UCSD-AML1 (cell line): ENCODE measurements around the gene ETV6.
A peak's percentile ranks its signal among the peaks of the same experiment; 100 is the strongest.

Experiments used
- DNase-seq: peaks from one replicate; lab custom pipeline; 2025; ENCODE audit not compliant: unreplicated experiment; lab: John Stamatoyannopoulos, UW

The ETV6 gene

DNA sequence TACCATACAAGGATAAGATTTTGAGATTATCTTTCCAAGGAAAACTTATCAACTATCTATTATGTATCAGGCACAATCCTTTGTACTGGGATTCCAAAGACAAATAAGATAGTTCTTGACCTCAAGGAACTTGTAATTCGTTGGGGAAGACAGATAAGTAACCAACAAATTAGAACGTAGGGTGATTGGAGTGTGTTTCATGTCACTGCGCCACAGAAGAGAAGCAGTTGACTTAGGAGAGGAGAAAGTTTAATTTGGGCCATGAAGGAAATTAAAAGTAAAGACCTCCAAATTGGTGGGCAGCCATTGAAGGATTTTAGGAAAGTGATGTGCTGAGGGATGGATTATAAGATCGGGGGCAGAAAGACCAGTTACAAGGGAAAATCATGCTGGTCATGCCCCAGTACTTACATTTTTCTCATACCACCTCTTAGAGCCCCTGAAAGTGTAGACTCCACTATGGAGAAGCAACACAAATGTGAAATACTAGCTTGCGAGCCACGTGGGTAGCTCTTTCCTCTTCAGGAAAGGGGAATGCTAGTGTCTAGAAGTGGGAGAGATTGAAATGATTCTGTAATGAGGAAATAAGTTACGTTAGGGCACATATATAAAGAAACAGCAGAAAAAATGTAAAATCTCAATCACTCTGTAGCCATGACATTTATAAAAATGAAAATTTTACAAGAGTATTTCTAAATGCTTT is 148.7 kb downstream of the ETV6 start:
- no peak for DNase-seq

- peak; percentile 82 for DNase-seq
Measured at GRCh38 chr12:11798856-11799501, 149.5 kb downstream of the ETV6 start.

GRCh38 chr12:11799502-11799873 is 150.0 kb downstream of the ETV6 start:
- DNase-seq = no peak

- peak; percentile 82 for DNase-seq
Measured at GRCh38 chr12:11801643-11802042, 152.2 kb downstream of the ETV6 start.

DNA sequence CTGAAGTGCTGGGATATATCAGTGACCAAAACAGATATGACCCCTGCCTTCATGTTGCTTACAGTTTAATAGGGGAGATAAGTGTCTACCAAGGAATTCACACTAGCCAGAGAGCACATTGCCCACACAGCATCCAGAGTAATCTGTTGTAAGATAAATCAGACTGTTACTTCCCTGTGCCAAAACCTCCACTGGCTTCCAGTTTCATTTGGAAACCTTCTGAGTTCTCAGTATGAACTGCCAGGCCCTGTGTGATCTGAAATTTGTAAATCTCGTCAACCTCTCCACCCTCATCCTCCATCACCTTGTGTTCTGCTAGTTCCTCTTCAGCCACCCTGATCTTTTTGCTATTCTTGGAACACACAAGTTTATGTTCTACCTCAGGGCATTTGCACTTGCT is 154.7 kb downstream of the ETV6 start:
- DNase-seq = no peak

GRCh38 chr12:11805043-11805442 is 155.6 kb downstream of the ETV6 start:
- no peak for DNase-seq

GRCh38 chr12:11805680-11806079 is 156.2 kb downstream of the ETV6 start:
- DNase-seq = no peak

GRCh38 chr12:11807458-11807857 is 158.0 kb downstream of the ETV6 start:
- no peak for DNase-seq

GRCh38 chr12:11808931-11809330 is 159.5 kb downstream of the ETV6 start:
- DNase-seq = no peak

GRCh38 chr12:11810206-11810545 is 160.7 kb downstream of the ETV6 start:
- no peak for DNase-seq

DNA sequence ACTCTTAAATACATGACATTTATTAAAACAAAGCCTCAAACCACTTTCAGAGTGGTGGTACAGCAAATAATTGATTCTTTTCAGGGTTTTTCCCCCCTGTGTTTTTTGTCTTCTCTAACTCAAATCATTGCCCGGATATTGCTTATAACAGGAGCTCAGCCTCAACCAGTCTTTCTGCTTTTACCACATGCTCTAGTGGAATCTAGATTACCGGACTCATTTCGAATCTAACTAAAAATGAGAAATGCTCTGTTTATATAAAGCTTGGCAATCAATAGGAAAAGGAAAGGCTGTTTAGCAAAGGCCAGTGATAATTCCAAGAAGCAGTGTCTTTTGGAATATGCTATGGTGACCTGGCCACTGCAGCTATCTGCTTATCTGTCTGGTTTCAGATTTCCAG is 161.5 kb downstream of the ETV6 start:
- no peak for DNase-seq

DNA sequence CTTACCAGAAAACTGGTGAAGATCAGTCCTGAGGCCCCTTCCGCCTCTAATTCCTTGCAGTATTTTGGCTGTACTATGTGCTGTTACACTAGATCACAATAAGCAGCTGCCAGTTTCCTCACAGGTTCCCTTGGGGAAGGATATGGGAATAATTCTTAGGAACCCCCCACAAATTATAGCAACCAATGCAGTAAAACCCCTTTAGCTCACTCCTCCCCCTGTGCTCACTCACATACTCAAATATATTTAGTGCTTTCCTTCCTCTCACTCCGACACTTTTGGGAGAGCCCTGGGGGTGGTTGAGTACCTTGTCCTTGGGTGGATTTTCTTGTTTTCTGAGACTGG is 162.7 kb downstream of the ETV6 start:
- no peak for DNase-seq

DNA sequence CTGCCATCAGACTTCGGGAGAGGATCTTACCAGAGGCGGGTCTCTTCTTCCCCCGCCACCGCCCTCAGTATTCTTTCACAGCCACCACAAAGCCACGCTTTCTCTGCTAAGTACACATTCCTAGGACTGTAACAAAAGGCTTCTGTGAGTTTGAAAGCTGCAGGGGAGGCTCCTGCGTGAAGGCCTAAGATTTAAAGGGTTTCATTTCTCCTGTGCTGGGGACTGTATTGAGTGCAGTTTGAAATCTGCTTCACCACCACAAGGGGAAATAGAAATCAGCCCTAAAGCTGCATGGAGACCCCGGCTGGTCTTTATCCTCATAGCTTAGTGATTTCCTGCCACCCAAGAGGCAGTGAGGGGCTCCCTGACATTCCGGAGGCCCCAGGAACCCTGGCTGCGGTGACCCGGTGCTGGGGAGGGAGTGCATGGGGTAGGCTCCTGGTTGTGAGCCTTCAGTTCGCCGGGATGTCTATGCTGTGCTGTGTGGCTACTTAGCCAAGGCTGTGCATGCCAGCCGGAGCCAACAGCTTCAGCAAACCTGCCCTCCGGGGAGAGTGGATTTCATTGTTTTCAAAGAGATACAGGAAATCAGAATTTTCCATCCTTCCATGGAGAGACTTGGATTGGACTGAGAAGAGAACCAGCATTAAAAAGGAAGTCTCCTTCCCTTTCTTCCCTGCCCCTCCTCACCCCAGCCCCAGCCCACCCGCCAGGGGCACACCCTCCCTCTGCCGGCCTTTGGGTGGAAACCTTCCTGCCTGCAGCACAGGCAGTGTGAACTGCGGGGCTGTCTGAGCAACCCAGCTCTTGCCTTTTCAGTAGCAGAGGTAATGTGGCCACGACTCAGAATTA is 163.3 kb downstream of the ETV6 start:
- DNase-seq = peak; percentile 70

DNA sequence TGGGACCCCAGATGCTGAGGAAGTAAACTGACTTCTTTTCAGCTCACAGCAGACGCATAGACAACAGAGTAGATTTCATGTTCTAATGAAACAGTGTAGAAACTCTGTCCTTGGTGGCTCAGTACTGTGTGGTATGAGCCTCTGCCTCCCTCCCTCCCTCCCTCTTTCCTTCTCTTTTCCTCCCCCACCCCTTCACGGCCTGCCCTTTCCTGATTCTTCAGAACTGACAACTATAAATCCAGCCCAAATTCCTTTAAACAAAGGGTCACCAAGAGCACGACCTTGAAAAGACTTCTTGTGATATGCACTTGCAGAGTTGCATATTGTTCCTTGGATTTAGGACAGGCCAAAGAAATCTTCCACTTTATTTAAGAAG is 164.0 kb downstream of the ETV6 start:
- DNase-seq = no peak

DNA sequence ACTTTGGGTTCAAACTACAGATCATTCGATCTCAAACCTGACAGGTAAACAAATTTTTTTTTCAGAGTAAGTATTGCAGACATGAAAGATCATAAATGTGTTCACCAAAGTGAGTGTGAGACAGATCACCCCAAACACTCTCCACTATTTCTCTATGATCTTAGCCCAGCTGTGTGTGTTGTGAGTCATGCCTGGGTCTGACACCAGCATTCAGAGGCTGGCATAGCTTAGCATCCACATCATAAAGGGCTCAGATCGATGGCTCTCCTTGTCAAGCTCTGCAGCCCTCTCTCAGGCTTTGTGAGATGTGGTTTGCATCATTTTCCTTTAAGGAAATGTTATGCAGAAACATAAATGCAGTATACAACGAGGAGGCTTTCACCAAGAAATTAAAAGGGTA is 164.9 kb downstream of the ETV6 start:
- no peak for DNase-seq

GRCh38 chr12:11815397-11815796 is 165.9 kb downstream of the ETV6 start:
- DNase-seq = no peak

DNA sequence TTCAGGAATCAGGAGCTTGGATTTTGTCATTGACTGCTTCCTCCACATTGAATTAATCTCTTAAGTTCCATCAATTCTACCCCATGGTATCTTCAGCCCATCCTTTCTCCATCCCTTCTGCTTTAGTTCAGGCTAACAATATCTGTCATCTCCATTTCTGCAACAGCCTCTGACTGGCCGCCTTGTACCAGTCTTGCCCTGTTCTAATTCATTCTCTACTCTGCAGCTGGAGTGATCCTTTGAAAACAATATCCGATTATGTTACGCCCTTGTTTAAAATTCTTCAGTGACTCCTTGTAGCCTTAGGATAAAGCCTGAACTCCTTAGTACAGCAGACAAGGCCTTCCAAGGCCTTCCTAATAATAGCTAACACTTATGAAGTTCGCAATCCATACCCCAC is 170.2 kb downstream of the ETV6 start:
- DNase-seq = no peak

- DNase-seq = no peak
Measured at GRCh38 chr12:11820476-11820875, 171.0 kb downstream of the ETV6 start.

GRCh38 chr12:11821386-11822080 is 172.1 kb downstream of the ETV6 start:
- DNase-seq = no peak

GRCh38 chr12:11822081-11822834 is 172.8 kb downstream of the ETV6 start:
- DNase-seq = no peak

DNA sequence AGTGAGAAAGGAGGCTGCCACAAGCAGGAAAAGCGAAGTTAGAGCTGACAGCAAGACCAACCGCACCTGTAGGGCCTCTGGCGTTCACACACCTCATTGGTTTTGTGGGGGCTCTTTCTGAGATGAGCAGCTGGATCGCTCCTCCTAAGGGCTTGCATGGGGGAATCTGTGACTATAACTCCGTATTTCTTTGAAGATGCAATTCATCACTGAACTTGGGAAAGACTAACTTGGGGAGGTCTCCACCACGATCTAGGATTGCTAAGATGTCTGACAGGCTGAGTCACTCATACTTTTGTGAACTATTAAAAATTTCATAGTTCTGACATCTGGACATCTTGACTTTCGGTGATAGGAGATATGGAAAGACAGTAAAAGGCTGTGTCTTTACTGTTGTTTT is 173.6 kb downstream of the ETV6 start:
- no peak for DNase-seq
